Memory B cell (primary cell): ENCODE data around the gene CNNM1.

Experiments
- ATAC-seq: fragments of 150-1000 bp; cut with Tn5 transposase; 2 replicates; pipeline ENCODE4 v1.10.0; 2021; ENCODE audit warnings: low read depth, mild to moderate bottlenecking, moderate library complexity
- DNase-seq, 2 donors: peaks; one replicate each; pipeline ENCODE4 v3.0.0; 2022; ENCODE audit warnings: low spot score in 2 of 2
- H3K27ac Mint-ChIP-seq: one replicate; pipeline ENCODE4 v1.8.0; 2022; ENCODE audit warnings: mild to moderate bottlenecking, moderate library complexity, mixed read lengths
- H3K27me3 Mint-ChIP-seq: one replicate; pipeline ENCODE4 v1.8.0; 2022; ENCODE audit warnings: mixed read lengths
- H3K36me3 Mint-ChIP-seq: one replicate; pipeline ENCODE4 v1.8.0; 2022; ENCODE audit warnings: mild to moderate bottlenecking, mixed read lengths
- H3K4me1 Mint-ChIP-seq: one replicate; pipeline ENCODE4 v1.8.0; 2022; ENCODE audit warnings: mixed read lengths
- H3K4me3 Mint-ChIP-seq: one replicate; pipeline ENCODE4 v1.8.0; 2022; ENCODE audit warnings: mild to moderate bottlenecking, moderate library complexity, mixed read lengths
- H3K9me3 Mint-ChIP-seq: one replicate; pipeline ENCODE4 v1.8.0; 2022; ENCODE audit warnings: mixed read lengths

CNNM1 gene

GRCh38 chr10:99343262-99343661 lies 14.1 kb downstream of the CNNM1 start:
- Mint-ChIP-seq H3K9me3 (no peaks in the 10 kb centered on the region), H3K36me3 (no peaks in the 10 kb centered on the region), H3K27me3 (peaks cover 16% of the 10 kb centered on the region), H3K27ac (no peak overlapping the region), H3K4me3 (no peak overlapping the region), H3K4me1 (no peaks in the 10 kb centered on the region)
- ATAC-seq, result no peak
- DNase-seq, result no peak

DNA sequence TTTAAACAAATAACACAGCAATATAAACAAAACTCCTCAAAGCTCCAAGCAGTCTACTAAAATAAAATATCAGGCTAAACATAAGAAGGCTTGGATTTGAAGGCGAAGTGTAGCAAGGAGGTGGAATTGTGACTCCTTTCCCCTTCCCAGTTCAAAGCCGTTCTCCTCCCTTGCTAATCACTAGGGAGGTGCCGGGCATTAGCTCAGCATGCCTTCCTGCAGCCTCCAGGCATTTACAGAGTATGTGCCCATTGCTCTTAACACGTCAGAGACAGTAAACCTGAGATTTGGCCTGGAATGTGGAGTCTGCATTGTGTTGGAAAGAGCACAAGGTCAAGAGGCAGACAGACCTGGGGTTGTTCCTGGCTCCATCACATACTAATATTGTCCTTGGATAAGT lies 15.6 kb downstream of the CNNM1 start:
- Mint-ChIP-seq H3K27ac (no peak overlapping the region), H3K4me1 (no peaks in the 10 kb centered on the region), H3K9me3 (no peaks in the 10 kb centered on the region), H3K4me3 (no peak overlapping the region), H3K36me3 (no peaks in the 10 kb centered on the region), H3K27me3 (peaks cover 16% of the 10 kb centered on the region)
- no peak for DNase-seq
- ATAC-seq, result no peak

DNA sequence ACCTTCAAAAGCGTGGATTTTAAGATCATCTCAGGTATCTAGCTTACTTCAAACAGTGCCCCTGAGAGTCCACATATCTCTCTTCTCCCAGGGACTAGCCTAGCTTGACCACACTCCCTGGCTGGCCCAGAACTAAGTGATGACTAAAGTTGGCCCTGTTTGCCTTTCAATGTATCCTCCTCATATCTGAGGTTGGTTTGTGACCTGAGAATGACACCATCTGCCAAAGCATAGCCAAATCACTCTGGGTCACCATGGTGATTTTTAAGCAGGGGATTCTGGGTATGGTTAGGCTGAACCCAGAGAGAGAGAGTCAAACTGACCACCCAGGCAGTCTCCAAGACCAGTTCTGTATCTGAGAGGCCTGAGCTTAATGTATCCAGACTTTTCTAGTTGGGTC lies 16.2 kb downstream of the CNNM1 start:
- no peak overlapping the region for H3K4me3 Mint-ChIP-seq
- no peaks in the 10 kb centered on the region for H3K36me3 Mint-ChIP-seq
- DNase-seq (no peak), ATAC-seq (no peak)
- no peaks in the 10 kb centered on the region for H3K4me1 Mint-ChIP-seq
- no peak overlapping the region for H3K27ac Mint-ChIP-seq
- H3K9me3 Mint-ChIP-seq, result no peaks in the 10 kb centered on the region
- peaks cover 16% of the 10 kb centered on the region for H3K27me3 Mint-ChIP-seq

GRCh38 chr10:99346247-99346646 lies 17.1 kb downstream of the CNNM1 start:
- Mint-ChIP-seq H3K27me3 (peaks cover 14% of the 10 kb centered on the region), H3K4me3 (no peak overlapping the region), H3K36me3 (no peaks in the 10 kb centered on the region)

GRCh38 chr10:99347672-99348071 lies 18.5 kb downstream of the CNNM1 start:
- Mint-ChIP-seq H3K9me3 (no peaks in the 10 kb centered on the region), H3K36me3 (no peaks in the 10 kb centered on the region), H3K27ac (no peak overlapping the region), H3K4me3 (no peak overlapping the region), H3K4me1 (no peaks in the 10 kb centered on the region), H3K27me3 (peaks cover 13% of the 10 kb centered on the region)
- DNase-seq, result no peak
- no peak for ATAC-seq

More at GRCh38 chr10:99346247-99346646, 17.1 kb downstream of the CNNM1 start:
- no peaks in the 10 kb centered on the region for H3K4me1 Mint-ChIP-seq
- DNase-seq (no peak), ATAC-seq (no peak)
- no peaks in the 10 kb centered on the region for H3K9me3 Mint-ChIP-seq
- no peak overlapping the region for H3K27ac Mint-ChIP-seq

GRCh38 chr10:99353182-99353581 lies 24.0 kb downstream of the CNNM1 start:
- no peaks in the 10 kb centered on the region for H3K9me3 Mint-ChIP-seq
- H3K4me1 Mint-ChIP-seq, result no peaks in the 10 kb centered on the region
- H3K27me3 Mint-ChIP-seq, result peaks cover 16% of the 10 kb centered on the region
- no peak overlapping the region for H3K4me3 Mint-ChIP-seq
- no peaks in the 10 kb centered on the region for H3K36me3 Mint-ChIP-seq
- H3K27ac Mint-ChIP-seq, result no peak overlapping the region
- ATAC-seq (no peak), DNase-seq (no peak)

GRCh38 chr10:99357691-99358090 lies 28.5 kb downstream of the CNNM1 start:
- Mint-ChIP-seq H3K4me3 (no peak overlapping the region), H3K9me3 (no peaks in the 10 kb centered on the region), H3K4me1 (no peaks in the 10 kb centered on the region), H3K27me3 (peaks cover 13% of the 10 kb centered on the region), H3K36me3 (no peaks in the 10 kb centered on the region), H3K27ac (no peak overlapping the region)
- DNase-seq (no peak), ATAC-seq (no peak)

GRCh38 chr10:99358101-99358500 lies 28.9 kb downstream of the CNNM1 start:
- Mint-ChIP-seq H3K27me3 (peaks cover 14% of the 10 kb centered on the region), H3K36me3 (no peaks in the 10 kb centered on the region), H3K9me3 (no peaks in the 10 kb centered on the region), H3K27ac (no peak overlapping the region), H3K4me1 (no peaks in the 10 kb centered on the region), H3K4me3 (no peak overlapping the region)
- no peak for ATAC-seq
- DNase-seq, result no peak

- Mint-ChIP-seq H3K4me1 (no peaks in the 10 kb centered on the region), H3K9me3 (no peaks in the 10 kb centered on the region), H3K27me3 (peaks cover 6% of the 10 kb centered on the region), H3K36me3 (no peaks in the 10 kb centered on the region), H3K27ac (no peak overlapping the region), H3K4me3 (no peak overlapping the region)
- ATAC-seq, result no peak
- no peak for DNase-seq
These were observed 31.8 kb downstream of the CNNM1 start for GRCh38 chr10:99360934-99361333.

- no peak overlapping the region for H3K27ac Mint-ChIP-seq
- DNase-seq, result no peak
- no peaks in the 10 kb centered on the region for H3K36me3 Mint-ChIP-seq
These were observed 35.0 kb downstream of the CNNM1 start for GRCh38 chr10:99364125-99364524.

GRCh38 chr10:99365311-99365710 lies 36.2 kb downstream of the CNNM1 start:
- DNase-seq (no peak), ATAC-seq (no peak)
- Mint-ChIP-seq H3K9me3 (no peaks in the 10 kb centered on the region), H3K27ac (no peak overlapping the region), H3K4me1 (no peaks in the 10 kb centered on the region), H3K4me3 (no peak overlapping the region), H3K27me3 (peaks cover 9% of the 10 kb centered on the region), H3K36me3 (no peaks in the 10 kb centered on the region)

More at GRCh38 chr10:99364125-99364524, 35.0 kb downstream of the CNNM1 start:
- no peaks in the 10 kb centered on the region for H3K9me3 Mint-ChIP-seq
- H3K27me3 Mint-ChIP-seq, result peaks cover 3% of the 10 kb centered on the region
- no peak overlapping the region for H3K4me3 Mint-ChIP-seq
- H3K4me1 Mint-ChIP-seq, result no peaks in the 10 kb centered on the region
- no peak for ATAC-seq

DNA sequence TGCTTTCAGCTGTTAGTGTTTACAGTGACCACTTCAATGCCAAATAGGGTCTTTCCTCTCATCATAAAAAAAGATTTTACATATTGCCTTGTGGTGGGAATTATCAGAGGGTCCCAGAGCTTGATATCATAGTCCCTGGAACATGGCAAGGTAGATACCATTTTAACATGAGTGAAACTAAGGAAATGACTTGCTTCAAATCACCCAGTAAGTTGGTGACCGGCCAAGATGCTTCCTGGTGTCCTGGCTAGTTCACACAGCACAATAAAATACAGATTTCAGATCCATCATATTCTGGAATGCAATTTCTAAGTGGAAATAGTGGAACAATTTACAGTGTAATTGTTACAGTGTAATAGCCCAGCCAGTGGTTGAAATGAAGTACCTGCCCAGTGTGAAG lies 36.6 kb downstream of the CNNM1 start:
- DNase-seq (no peak), ATAC-seq (no peak)
- Mint-ChIP-seq H3K27ac (no peak overlapping the region), H3K27me3 (peaks cover 9% of the 10 kb centered on the region), H3K4me3 (no peak overlapping the region), H3K36me3 (no peaks in the 10 kb centered on the region), H3K9me3 (no peaks in the 10 kb centered on the region), H3K4me1 (no peaks in the 10 kb centered on the region)

GRCh38 chr10:99366666-99367065 lies 37.5 kb downstream of the CNNM1 start:
- H3K27me3 Mint-ChIP-seq, result peaks cover 9% of the 10 kb centered on the region
- no peaks in the 10 kb centered on the region for H3K36me3 Mint-ChIP-seq
- ATAC-seq, result no peak
- peaks cover 3% of the 10 kb centered on the region for H3K4me1 Mint-ChIP-seq
- no peaks in the 10 kb centered on the region for H3K9me3 Mint-ChIP-seq
- no peak overlapping the region for H3K4me3 Mint-ChIP-seq
- DNase-seq, result no peak
- no peak overlapping the region for H3K27ac Mint-ChIP-seq

- H3K27me3 Mint-ChIP-seq, result peaks cover 8% of the 10 kb centered on the region
- no peaks in the 10 kb centered on the region for H3K9me3 Mint-ChIP-seq
- peaks cover 5% of the 10 kb centered on the region for H3K4me1 Mint-ChIP-seq
- ATAC-seq (no peak), DNase-seq (no peak)
- no peaks in the 10 kb centered on the region for H3K36me3 Mint-ChIP-seq
- H3K27ac Mint-ChIP-seq, result no peak overlapping the region
- no peak overlapping the region for H3K4me3 Mint-ChIP-seq
These were observed 39.5 kb downstream of the CNNM1 start for GRCh38 chr10:99368646-99369045.

DNA sequence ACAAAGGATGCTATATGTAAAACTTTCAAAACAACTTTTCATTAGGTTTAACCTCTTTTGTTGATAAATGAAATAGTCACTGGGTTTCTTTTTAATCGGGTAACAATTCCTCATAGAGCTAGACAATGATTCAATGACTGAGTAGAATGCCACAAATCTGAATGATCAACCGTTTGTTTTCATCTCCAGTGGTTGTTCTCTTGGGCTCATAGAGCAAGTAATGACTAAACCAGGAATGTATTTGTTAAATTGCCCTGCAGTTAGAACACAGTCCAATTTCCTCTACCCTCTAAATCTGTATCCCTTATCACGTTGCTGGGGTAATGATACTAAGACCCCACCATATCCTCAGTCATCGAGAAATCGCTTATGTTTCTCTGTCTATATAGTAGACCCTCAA lies 40.0 kb downstream of the CNNM1 start:
- H3K27ac Mint-ChIP-seq, result no peak overlapping the region
- peaks cover 8% of the 10 kb centered on the region for H3K27me3 Mint-ChIP-seq
- no peak overlapping the region for H3K4me3 Mint-ChIP-seq
- peaks cover 5% of the 10 kb centered on the region for H3K4me1 Mint-ChIP-seq
- DNase-seq (no peak), ATAC-seq (no peak)
- no peaks in the 10 kb centered on the region for H3K9me3 Mint-ChIP-seq
- no peaks in the 10 kb centered on the region for H3K36me3 Mint-ChIP-seq
